Transverse colon (tissue), 4 donors: ENCODE measurements around the gene NPM1.
A peak's percentile ranks its signal among the peaks of the same experiment; 100 is the strongest.

Source experiments
- CTCF ChIP-seq, 5 experiments: fragments of 200-600 bp in 3 of 5; fragments of 450-650 bp in 2 of 5; sonication (generic) in 3 of 5; IDR thresholded peaks; 1 replicate in 2 of 5; 2 replicates in 3 of 5; pipeline ENCODE4 v1.5.1; 2016 to 2017; ENCODE audit warnings: antibody characterized with exemption in 5 of 5, inconsistent platforms in 3 of 5, mild to moderate bottlenecking in 2 of 5, moderate library complexity in 1 of 5
- POLR2A ChIP-seq: fragments of 450-650 bp; IDR thresholded peaks from one replicate; pipeline ENCODE4 v1.6.1; 2016; ENCODE audit warnings: antibody characterized with exemption, mild to moderate bottlenecking, moderate library complexity
- POLR2AphosphoS5 ChIP-seq, 3 donors: sonication (generic); formaldehyde crosslinking; IDR thresholded peaks; one replicate each; pipeline ENCODE4 v1.6.1; 2016; ENCODE audit warnings: antibody characterized with exemption in 3 of 3

DNA sequence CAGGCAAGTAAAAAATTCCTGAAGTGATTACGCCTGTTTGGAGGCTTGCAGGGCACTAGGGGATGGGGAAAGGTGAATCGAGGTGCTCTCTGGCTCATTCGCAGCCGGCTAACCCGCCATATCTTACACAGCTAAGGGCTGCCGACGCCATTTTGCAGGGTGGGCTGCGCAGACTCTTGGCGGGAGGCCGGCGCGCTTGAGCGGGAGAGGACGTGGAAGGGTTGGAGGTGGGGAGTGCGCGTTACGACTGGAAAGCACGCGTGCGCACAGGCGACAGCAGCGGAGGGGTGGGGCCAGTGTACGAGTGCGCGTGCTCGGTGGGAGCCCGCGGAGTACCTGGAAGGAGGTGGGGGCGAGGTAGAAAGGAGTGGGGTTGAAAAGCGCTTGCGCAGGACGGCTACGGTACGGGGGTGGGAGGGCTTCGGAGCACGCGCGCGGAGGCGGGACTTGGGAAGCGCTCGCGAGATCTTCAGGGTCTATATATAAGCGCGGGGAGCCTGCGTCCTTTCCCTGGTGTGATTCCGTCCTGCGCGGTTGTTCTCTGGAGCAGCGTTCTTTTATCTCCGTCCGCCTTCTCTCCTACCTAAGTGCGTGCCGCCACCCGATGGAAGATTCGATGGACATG, at the start of gene NPM1:
- TF ChIP-seq CTCF (IDR thresholded peaks at IDR 0.05) (no peak), POLR2A (peak; percentile 97), POLR2AphosphoS5 (IDR thresholded peaks at IDR 0.05) (peak; percentile 91 to 99 (median 98))
